ENCODE results near the gene SLC38A1. TPM values are rescaled to one million over a fixed set of nuclear protein-coding genes. Genes with fewer than 3 reads are reported as not detected.
A peak's percentile ranks its signal among the peaks of the same experiment; 100 is the strongest.

The SLC38A1 gene
- total RNA-seq, 1 donor from 2014 or later = 314 TPM

GRCh38 chr12:46265734-46266133, 3.1 kb downstream of the SLC38A1 start:
- ChIA-PET POLR2A (interaction anchor here (0.7 to 5.7 kb wide), 7 partner anchors 10 to 1459 kb away, joined by 3 to 154 read pairs (median 4); no protein-coding TSS in a partner anchor), CTCF (no interaction called here)
- H3K36me3 Mint-ChIP-seq (ENCODE audit: low read depth) = peaks cover 25% of the 10 kb centered on the region
- H3K9me3 Mint-ChIP-seq = no peaks in the 10 kb centered on the region
- H3K27ac Mint-ChIP-seq = no peak overlapping the region
- intact Hi-C loops (cut with micrococcal nuclease) = loop anchor here (1.0 to 5.0 kb wide), 4 partner anchors 21 to 1442 kb away; partner anchors contain the start of genes ARID2 and RPAP3
- no peak for TF ChIP-seq CTCF (IDR thresholded peaks at IDR 0.05)
- H3K4me3 Mint-ChIP-seq = no peak overlapping the region
- no peak for ATAC-seq (ENCODE audit: low read depth)
- peaks cover 25% of the 10 kb centered on the region for H3K4me1 Mint-ChIP-seq
- H3K27me3 Mint-ChIP-seq = no peaks in the 10 kb centered on the region
- DNase-seq = no peak

GRCh38 chr12:46265102-46265501, 3.7 kb downstream of the SLC38A1 start:
- POLR2A ChIA-PET = interaction anchor here (0.7 to 1.8 kb wide), 2 partner anchors 56 to 1460 kb away, joined by 3 to 15 read pairs; no protein-coding TSS in a partner anchor
- H3K4me1 Mint-ChIP-seq = peaks cover 19% of the 10 kb centered on the region
- TF ChIP-seq CTCF (IDR thresholded peaks at IDR 0.05) = no peak
- no peak overlapping the region for H3K27ac Mint-ChIP-seq
- ATAC-seq (ENCODE audit: low read depth) (no peak), DNase-seq (no peak)
- CTCF ChIA-PET = no interaction called here
- H3K9me3 Mint-ChIP-seq = no peaks in the 10 kb centered on the region
- no peak overlapping the region for H3K4me3 Mint-ChIP-seq
- intact Hi-C loops (cut with micrococcal nuclease) = loop anchor here (1.0 to 5.0 kb wide), 4 partner anchors 21 to 1442 kb away; partner anchors contain the start of genes ARID2 and RPAP3
- H3K36me3 Mint-ChIP-seq (ENCODE audit: low read depth) = peaks cover 25% of the 10 kb centered on the region
- H3K27me3 Mint-ChIP-seq = no peaks in the 10 kb centered on the region

GRCh38 chr12:46264057-46264456, 4.8 kb downstream of the SLC38A1 start:
- DNase-seq = no peak
- ChIA-PET CTCF (interaction anchor here (1.5 kb wide), 1 partner anchor 59 kb away, joined by 3 read pairs; no protein-coding TSS in a partner anchor), POLR2A (interaction anchor here (0.7 to 1.2 kb wide), 3 partner anchors 22 to 37 kb away, joined by 3 read pairs; no protein-coding TSS in a partner anchor)

GRCh38 chr12:46263140-46264016, 5.5 kb downstream of the SLC38A1 start:
- POLR2A ChIA-PET = interaction anchor here (0.6 to 1.2 kb wide), 4 partner anchors 22 to 56 kb away, joined by 3 read pairs; no protein-coding TSS in a partner anchor
- no peaks in the 10 kb centered on the region for H3K27me3 Mint-ChIP-seq
- DNase-seq (no peak), ATAC-seq (ENCODE audit: low read depth) (no peak)
- intact Hi-C loops (cut with micrococcal nuclease) = no loop called here
- H3K4me3 Mint-ChIP-seq = peak overlapping the region; percentile 68
- no peak for TF ChIP-seq CTCF (IDR thresholded peaks at IDR 0.05)
- no peaks in the 10 kb centered on the region for H3K9me3 Mint-ChIP-seq
- CTCF ChIA-PET = interaction anchor here (1.5 kb wide), 1 partner anchor 59 kb away, joined by 3 read pairs; no protein-coding TSS in a partner anchor
- peaks cover 23% of the 10 kb centered on the region for H3K36me3 Mint-ChIP-seq (ENCODE audit: low read depth)
- peaks cover 24% of the 10 kb centered on the region for H3K4me1 Mint-ChIP-seq
- H3K27ac Mint-ChIP-seq = peak overlapping the region; percentile 68

More at GRCh38 chr12:46264057-46264456, 4.8 kb downstream of the SLC38A1 start:
- TF ChIP-seq CTCF (IDR thresholded peaks at IDR 0.05) = no peak
- Mint-ChIP-seq H3K4me3 (peak overlapping the region; percentile 68), H3K9me3 (no peaks in the 10 kb centered on the region), H3K27ac (peak overlapping the region; percentile 68), H3K36me3 (ENCODE audit: low read depth) (peaks cover 23% of the 10 kb centered on the region), H3K4me1 (peaks cover 18% of the 10 kb centered on the region), H3K27me3 (no peaks in the 10 kb centered on the region)
- no peak for ATAC-seq (ENCODE audit: low read depth)
- intact Hi-C loops (cut with micrococcal nuclease) = no loop called here

- intact Hi-C loops (cut with micrococcal nuclease) = no loop called here
- POLR2A ChIA-PET = no interaction called here
Measured at GRCh38 chr12:46261646-46262045, 7.2 kb downstream of the SLC38A1 start.

More at GRCh38 chr12:46261646-46262045, 7.2 kb downstream of the SLC38A1 start:
- TF ChIP-seq CTCF (IDR thresholded peaks at IDR 0.05) = no peak
- DNase-seq (no peak), ATAC-seq (ENCODE audit: low read depth) (no peak)
- Mint-ChIP-seq H3K27me3 (no peaks in the 10 kb centered on the region), H3K4me1 (peaks cover 40% of the 10 kb centered on the region), H3K9me3 (no peaks in the 10 kb centered on the region), H3K36me3 (ENCODE audit: low read depth) (peaks cover 39% of the 10 kb centered on the region), H3K4me3 (no peak overlapping the region), H3K27ac (peak overlapping the region; percentile 18)
- CTCF ChIA-PET = no interaction called here
